GM21515 (cell line): ENCODE measurements around the gene KRT1.

ENCODE experiments used
- ATAC-seq: cut with Tn5 transposase; IDR thresholded peaks from one replicate; pipeline ENCODE4 v1.9.1; 2021; ENCODE audit not compliant: unreplicated experiment

The KRT1 gene

GRCh38 chr12:52662918-52663229, 17.3 kb downstream of the KRT1 start:
- no peak for ATAC-seq

DNA sequence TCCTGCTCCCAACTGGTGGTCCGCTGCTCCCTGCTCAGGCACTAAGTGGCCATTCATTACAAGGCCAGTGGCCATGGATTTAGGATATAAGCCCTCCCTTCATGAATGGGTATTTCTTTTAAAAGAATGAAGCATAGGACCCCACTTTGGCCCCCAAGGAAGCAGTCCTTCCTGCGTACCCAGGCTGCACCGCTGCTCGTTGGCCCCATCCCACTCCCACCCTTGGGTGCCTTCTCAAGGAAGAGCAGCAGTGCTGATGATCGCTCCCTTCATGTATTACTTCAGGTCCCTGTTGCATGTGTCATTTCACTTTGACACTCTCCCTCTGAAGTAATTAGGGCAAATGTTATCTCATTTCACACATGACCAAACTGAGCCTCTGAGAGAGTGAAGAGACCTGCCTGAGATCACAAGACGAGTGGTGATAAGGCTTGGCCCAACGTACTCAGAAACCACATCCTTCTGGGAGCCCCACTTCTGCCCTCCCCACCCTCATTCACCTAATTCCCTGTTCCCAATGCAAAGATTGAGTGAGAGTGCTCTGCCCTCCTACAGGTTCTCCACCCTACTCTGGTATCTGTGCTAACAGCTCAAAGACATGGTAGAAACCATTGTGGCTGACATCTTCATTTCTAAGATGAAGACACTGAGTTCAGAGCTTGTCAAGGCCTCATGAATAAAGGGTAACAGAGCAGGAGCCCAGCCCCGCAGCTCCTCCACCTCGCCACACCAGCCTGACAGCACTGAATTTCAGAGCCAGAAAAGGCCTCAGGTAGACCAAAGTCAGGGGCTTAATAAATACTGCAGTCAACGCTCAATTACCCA, 17.9 kb downstream of the KRT1 start:
- no peak for ATAC-seq

GRCh38 chr12:52661668-52662067, 18.5 kb downstream of the KRT1 start:
- ATAC-seq, result no peak

DNA sequence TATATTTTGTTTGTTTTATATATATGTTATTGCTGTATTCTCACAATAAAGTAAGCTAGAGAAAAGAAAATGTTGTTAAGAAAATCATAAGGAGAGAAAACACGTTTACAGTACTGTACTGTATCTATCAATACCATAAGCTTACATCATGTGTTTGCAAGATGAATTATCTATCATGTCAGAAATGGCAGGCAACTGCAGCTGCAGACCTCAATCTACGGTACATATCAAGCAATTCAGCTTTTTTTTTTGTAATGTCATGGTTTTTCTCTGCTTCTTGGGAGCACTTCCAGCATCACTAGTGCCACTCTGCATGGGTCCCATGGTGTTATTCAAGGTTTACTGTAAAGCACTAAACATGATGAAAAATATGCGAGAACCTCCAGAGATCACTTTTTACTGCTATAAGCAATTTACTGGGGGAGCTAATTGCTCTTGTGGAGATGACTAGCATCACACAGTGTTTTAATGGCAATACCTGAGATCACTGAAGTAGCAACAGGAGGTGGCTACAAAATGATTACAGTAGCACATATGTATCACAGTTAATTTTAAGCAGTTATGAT, 19.2 kb downstream of the KRT1 start:
- no peak for ATAC-seq

- ATAC-seq, result no peak
These were observed 20.3 kb downstream of the KRT1 start for GRCh38 chr12:52659951-52660350.

GRCh38 chr12:52659395-52659794, 20.8 kb downstream of the KRT1 start:
- no peak for ATAC-seq

GRCh38 chr12:52658196-52658595, 22.0 kb downstream of the KRT1 start:
- ATAC-seq, result no peak

DNA sequence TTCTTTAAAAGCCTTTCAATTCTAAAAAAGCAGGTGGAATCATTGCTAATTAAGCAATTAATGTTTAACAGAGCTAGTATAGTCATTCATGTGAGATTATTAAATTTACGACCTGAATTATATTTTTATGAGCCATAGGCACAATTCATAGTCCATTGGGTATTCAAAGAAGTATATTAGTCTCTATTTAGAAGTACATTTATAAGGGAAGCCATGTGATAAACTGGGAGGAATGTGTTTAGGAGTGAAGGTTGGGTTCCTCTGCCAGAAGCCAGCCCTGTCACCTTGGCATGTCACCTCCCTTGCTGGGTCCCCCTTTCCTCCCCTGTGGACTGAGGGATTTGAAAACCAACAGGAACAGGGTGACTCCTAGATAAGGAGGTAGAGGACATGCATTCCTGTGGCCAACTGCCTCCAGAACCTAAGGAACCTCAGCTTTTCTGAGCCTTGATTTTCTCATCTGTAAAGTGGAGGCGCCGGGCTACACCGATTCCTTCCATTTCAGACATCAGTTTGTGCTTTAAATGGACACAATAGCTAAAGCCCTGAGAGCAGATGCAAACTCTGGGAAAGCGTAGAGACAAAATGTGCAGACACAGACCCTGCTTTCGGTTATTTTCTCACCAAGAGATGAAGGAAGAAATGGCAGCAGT, 22.8 kb downstream of the KRT1 start:
- no peak for ATAC-seq

DNA sequence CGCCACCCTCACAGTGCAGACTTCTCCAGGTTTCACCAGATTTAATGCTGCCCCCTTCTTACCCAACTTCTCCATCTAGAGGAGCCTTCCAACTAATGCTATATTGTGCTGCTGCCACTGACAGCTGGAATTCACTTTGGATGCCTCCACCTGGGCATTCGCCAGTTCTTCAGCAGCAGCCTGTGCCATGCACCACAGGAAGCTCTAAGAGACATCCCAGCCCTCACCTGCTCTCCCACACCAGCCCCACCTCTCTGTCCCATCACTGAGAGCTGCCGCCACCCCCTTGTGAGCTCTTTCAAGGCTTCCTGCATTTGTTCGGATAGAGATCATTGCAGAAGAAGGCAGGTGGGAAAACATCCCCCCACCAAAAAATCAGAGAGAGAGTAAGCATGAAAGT, 23.6 kb downstream of the KRT1 start:
- no peak for ATAC-seq

DNA sequence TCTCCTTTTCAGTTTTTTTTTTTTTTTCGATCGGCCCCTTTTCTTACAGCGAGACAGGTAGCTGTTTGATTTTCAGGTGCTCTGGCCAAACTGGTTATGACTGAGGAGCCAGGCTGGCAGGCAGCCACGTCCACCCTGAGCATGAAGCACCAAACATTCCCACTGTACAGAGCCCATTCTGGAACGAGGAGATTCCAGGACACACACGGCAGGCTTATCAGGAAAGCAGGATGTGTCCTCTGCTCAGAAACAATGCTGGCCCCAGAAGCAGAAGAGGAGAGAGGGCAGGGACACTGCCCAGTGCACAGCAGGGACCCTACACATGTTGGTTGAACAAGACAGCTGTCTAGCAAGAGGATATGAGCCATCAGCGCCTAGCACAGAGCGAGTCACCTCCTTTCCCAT, 24.5 kb downstream of the KRT1 start:
- no peak for ATAC-seq

DNA sequence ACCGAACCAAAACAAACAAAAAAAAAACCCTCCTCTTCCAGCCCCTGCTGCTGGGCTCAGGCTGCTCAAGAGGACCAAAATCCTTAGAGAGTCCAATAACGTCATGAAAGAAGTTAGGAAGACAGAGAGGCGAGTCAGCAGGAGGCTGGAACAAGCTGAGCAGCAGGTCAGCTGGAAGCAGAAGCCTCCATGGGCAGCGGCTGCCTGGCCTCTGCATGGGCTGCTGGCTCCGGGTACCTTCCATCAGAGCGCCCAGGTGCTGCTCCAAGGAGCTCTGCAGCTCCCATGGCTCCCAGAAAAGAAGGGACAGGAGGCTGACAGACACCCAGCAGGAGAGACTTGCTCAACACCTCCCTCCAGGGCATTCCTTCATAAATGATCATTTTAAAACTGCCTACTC, 25.0 kb downstream of the KRT1 start:
- no peak for ATAC-seq

DNA sequence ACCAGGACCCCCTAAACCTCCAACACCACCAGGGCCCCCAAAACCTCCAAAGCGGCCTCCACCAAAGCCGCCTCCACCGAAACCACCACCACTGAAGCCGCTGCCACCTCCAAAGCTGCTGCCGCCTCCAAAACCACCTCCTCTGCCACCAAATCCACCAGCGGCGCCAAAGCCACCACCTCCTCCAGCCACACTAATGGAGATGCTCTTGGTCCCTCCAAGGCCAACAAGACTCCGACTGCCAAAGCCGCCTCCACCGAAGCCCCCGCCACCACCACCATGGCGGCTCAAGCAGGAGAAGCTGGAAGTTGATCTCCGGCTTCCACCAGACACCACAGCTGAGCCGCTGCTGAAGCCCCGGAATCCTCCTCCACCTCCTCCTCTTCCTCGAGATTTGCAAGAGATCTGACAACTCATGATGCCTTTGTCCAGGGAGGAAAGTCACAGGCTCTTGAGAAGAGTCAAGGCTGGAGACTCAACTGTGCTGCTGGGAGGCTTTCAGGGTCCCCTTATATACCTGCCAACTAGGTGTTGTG, 28.4 kb downstream of the KRT1 start, which contains the start of gene KRT2:
Gene KRT2, minus strand, starts transcription at position 486 of the 536 bp plus-strand sequence. Its CDS starts 69 bp downstream, at position 417.
- no peak for ATAC-seq

DNA sequence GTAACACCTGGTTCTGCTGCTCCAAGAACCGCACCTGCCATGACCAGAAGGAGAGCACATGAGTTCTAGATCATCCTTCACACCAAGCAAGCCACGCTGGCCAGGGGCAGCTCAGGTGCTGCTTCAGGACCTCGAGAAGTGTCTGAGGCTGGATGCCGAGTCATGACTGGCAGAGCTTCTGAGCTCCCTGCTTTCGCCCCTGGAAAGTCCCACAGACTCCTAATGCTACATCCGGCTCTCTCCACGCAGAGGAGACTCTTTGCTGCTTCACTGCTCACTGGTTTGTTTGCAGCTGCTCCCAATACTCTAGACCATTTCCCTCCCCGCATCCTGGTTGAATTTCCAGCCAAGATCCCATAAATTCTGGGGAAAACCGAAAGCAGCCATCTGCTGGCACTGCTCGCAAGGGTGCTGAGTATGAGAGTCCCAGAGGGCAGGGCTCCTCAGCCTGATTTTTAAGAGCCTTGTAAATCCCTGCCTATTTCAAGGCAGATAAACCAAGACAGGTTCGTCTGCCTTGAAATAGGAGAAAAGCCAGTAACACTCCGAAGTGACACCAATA, 29.6 kb downstream of the KRT1 start:
- ATAC-seq, result no peak

DNA sequence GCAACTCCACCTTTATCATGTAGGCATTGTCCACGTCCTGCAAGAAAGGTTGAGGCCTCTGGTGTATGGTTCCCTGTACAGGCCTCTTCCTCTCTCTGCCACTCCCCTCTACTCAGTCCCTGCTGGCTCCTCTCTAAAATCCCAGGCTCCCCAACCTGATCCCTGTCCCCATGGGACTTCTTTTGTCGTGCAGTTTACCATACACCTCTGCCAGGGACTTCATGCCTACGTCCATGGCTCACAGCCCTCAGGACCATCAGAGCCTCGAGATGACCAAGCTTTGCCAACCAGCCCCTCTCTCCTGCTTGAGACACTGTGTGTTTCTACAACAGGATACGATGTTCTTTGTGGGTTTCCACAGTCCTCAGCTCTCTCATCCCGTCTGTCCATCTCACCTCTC, 31.1 kb downstream of the KRT1 start:
- ATAC-seq, result no peak

DNA sequence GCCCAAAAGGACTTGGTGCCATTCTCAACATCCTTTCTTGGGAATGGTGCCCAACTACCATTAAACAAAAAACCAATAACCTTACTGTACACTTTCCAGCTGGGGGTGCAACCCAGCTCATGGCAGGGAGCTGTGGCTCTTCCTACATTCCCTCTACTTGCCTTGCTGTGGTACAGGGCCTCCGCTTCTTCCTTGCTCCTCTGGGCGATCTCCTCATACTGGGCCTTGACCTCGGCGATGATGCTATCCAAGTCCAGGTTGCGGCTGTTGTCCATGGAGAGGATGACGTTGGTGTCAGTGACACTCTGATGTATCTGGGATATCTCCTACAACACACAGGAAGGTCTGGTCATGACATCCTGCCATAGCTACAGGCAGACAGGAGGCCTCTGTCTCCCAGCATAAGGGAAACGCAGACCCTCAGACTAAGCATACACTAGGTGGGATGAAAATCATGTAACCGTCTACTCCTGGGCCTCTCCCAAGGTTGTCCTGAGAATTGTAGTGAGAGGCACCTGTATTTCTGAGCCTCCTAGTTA, 32.1 kb downstream of the KRT1 start:
- ATAC-seq, result no peak

- no peak for ATAC-seq
These were observed 32.6 kb downstream of the KRT1 start for GRCh38 chr12:52647601-52648000.

DNA sequence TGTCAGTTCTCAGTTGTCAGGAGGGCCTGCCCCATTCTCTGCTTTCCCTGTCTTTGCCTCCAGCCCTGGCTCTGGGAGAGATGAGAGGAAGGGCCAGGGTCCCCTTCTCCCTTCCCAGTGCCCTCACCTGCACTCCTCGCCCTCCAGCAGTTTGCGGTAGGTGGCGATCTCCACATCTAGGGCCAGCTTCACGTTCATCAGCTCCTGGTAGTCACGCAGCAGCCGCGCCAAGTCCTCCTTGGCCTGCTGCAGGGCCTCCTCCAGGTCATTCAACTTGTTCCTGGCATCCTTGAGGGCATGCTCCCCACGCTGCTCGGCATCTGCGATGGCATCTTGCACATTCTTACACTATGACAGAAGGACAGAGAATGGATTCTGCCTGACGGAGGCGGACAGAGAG, 33.6 kb downstream of the KRT1 start:
- ATAC-seq, result no peak

DNA sequence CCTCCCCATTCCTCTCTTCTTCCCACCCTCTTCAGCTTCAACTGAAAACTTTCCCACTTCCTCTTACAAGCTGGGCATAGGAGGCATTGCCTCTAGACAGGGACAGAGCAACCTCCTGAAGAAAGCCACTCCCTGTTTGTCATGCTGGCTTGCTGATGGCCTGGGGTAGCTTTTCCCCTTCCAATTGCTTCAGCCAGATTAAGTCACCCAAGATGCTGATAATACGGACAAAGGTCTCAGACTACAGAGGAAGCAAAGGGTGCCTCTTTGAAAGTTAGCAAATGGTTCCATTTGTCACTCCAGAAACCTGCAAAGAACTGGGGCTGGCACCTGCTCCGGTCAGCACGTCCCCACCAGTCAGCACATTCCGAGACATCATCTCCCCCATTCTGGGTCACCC, 34.2 kb downstream of the KRT1 start:
- ATAC-seq, result no peak

GRCh38 chr12:52645120-52645761, 35.0 kb downstream of the KRT1 start:
- ATAC-seq, result no peak

- ATAC-seq, result no peak
These were observed 36.2 kb downstream of the KRT1 start for GRCh38 chr12:52644078-52644415.
